Measurements from ENCODE around the gene DSCAM. TPM values are rescaled to one million over a fixed set of nuclear protein-coding genes. Genes with fewer than 3 reads are reported as not detected.

Gene DSCAM
- total and polyA plus RNA-seq, 10 of the 15 experiments (the other 5 are each of a cell fraction or from before 2014, with no cell fraction given): not detected

DNA sequence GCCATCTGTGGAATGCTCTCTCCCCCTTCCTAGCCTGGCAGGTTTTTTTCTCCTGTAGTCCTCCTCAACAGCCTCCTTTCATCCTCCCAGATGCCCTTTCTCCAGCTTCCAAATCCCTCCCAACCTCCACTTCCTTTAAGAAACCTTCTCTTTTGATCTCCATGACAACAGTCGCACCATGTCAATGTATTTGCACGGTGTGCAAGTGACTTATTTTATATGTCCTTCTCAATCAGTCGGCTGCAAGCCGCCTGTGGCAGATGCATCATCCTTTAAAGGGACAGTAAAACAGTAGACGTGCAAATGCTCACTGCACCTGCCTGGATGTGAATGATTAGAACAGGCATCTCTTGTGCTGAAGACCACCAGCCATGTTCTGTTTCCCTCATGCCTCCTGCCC is 694.5 kb downstream of the DSCAM start (continued):
- TF ChIP-seq, protein P1, sequence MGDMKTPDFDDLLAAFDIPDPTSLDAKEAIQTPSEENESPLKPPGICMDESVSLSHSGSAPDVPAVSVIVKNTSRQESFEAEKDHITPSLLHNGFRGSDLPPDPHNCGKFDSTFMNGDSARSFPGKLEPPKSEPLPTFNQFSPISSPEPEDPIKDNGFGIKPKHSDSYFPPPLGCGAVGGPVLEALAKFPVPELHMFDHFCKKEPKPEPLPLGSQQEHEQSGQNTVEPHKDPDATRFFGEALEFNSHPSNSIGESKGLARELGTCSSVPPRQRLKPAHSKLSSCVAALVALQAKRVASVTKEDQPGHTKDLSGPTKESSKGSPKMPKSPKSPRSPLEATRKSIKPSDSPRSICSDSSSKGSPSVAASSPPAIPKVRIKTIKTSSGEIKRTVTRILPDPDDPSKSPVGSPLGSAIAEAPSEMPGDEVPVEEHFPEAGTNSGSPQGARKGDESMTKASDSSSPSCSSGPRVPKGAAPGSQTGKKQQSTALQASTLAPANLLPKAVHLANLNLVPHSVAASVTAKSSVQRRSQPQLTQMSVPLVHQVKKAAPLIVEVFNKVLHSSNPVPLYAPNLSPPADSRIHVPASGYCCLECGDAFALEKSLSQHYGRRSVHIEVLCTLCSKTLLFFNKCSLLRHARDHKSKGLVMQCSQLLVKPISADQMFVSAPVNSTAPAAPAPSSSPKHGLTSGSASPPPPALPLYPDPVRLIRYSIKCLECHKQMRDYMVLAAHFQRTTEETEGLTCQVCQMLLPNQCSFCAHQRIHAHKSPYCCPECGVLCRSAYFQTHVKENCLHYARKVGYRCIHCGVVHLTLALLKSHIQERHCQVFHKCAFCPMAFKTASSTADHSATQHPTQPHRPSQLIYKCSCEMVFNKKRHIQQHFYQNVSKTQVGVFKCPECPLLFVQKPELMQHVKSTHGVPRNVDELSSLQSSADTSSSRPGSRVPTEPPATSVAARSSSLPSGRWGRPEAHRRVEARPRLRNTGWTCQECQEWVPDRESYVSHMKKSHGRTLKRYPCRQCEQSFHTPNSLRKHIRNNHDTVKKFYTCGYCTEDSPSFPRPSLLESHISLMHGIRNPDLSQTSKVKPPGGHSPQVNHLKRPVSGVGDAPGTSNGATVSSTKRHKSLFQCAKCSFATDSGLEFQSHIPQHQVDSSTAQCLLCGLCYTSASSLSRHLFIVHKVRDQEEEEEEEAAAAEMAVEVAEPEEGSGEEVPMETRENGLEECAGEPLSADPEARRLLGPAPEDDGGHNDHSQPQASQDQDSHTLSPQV (IDR thresholded peaks at IDR 0.05): no peak
- TF ChIP-seq, protein P2, sequence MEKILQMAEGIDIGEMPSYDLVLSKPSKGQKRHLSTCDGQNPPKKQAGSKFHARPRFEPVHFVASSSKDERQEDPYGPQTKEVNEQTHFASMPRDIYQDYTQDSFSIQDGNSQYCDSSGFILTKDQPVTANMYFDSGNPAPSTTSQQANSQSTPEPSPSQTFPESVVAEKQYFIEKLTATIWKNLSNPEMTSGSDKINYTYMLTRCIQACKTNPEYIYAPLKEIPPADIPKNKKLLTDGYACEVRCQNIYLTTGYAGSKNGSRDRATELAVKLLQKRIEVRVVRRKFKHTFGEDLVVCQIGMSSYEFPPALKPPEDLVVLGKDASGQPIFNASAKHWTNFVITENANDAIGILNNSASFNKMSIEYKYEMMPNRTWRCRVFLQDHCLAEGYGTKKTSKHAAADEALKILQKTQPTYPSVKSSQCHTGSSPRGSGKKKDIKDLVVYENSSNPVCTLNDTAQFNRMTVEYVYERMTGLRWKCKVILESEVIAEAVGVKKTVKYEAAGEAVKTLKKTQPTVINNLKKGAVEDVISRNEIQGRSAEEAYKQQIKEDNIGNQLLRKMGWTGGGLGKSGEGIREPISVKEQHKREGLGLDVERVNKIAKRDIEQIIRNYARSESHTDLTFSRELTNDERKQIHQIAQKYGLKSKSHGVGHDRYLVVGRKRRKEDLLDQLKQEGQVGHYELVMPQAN (conservative IDR thresholded peaks at IDR 0.05): no peak
- TF ChIP-seq WRNIP1 (IDR thresholded peaks at IDR 0.05; ENCODE audit: borderline replicate concordance, low read depth, low read length) (no peak), POU2F2 (IDR thresholded peaks at IDR 0.05; ENCODE audit: borderline replicate concordance, low read depth, low read length) (no peak), MYC (IDR thresholded peaks at IDR 0.05; ENCODE audit: insufficient read depth, insufficient read length, insufficient replicate concordance, low read length, severe bottlenecking) (no peak), IKZF2 (IDR thresholded peaks at IDR 0.05) (no peak), EGR1 (IDR thresholded peaks at IDR 0.05; ENCODE audit: borderline replicate concordance in 1 of 2, low read depth in 2 of 2, low read length in 2 of 2) (no peak), EED (IDR thresholded peaks at IDR 0.05; ENCODE audit: low read depth) (no peak), MEF2A (IDR thresholded peaks at IDR 0.05; ENCODE audit: insufficient read depth, low read depth, low read length) (no peak), BRCA1 (IDR thresholded peaks at IDR 0.05; ENCODE audit: low read depth, low read length) (no peak), HCFC1 (IDR thresholded peaks at IDR 0.05; ENCODE audit: low read length) (no peak), SREBF1 (IDR thresholded peaks at IDR 0.05; ENCODE audit: low read length) (no peak), CEBPB (IDR thresholded peaks at IDR 0.05; ENCODE audit: borderline replicate concordance in 1 of 2, low read depth in 2 of 2, low read length in 2 of 2) (no peak), YBX1 (IDR thresholded peaks at IDR 0.05) (no peak), NFXL1 (IDR thresholded peaks at IDR 0.05; ENCODE audit: borderline replicate concordance) (no peak), ZNF217 (IDR thresholded peaks at IDR 0.05) (no peak), BACH1 (IDR thresholded peaks at IDR 0.05; ENCODE audit: borderline replicate concordance) (no peak)
- TF ChIP-seq, protein P3, sequence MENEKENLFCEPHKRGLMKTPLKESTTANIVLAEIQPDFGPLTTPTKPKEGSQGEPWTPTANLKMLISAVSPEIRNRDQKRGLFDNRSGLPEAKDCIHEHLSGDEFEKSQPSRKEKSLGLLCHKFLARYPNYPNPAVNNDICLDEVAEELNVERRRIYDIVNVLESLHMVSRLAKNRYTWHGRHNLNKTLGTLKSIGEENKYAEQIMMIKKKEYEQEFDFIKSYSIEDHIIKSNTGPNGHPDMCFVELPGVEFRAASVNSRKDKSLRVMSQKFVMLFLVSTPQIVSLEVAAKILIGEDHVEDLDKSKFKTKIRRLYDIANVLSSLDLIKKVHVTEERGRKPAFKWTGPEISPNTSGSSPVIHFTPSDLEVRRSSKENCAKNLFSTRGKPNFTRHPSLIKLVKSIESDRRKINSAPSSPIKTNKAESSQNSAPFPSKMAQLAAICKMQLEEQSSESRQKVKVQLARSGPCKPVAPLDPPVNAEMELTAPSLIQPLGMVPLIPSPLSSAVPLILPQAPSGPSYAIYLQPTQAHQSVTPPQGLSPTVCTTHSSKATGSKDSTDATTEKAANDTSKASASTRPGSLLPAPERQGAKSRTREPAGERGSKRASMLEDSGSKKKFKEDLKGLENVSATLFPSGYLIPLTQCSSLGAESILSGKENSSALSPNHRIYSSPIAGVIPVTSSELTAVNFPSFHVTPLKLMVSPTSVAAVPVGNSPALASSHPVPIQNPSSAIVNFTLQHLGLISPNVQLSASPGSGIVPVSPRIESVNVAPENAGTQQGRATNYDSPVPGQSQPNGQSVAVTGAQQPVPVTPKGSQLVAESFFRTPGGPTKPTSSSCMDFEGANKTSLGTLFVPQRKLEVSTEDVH (IDR thresholded peaks at IDR 0.05; ENCODE audit: low read depth, partially characterized antibody): no peak

Measured in GM12878 (cell line).